ENCODE results near the gene DGKH.

Gene DGKH

GRCh38 chr13:42022796-42023493 is 25.5 kb upstream of the DGKH start:
- H3K9me3 ChIP-seq (ENCODE audit: severe bottlenecking): no peaks in the 10 kb centered on the region
- no peaks in the 10 kb centered on the region for H3K36me3 ChIP-seq
- H3K27ac ChIP-seq: no peak overlapping the region
- TF ChIP-seq CTCF (IDR thresholded peaks at IDR 0.05; ENCODE audit: low read depth, low read length): no peak
- H3K4me3 ChIP-seq (ENCODE audit: low read depth, low read length): no peak overlapping the region
- H3K27me3 ChIP-seq (ENCODE audit: insufficient read depth, low read depth, severe bottlenecking): no peaks in the 10 kb centered on the region
- DNase-seq: no peak

- H3K27me3 ChIP-seq (ENCODE audit: insufficient read depth, low read depth, severe bottlenecking): no peaks in the 10 kb centered on the region
- H3K27ac ChIP-seq: no peak overlapping the region
- H3K4me3 ChIP-seq (ENCODE audit: low read depth, low read length): no peak overlapping the region
- H3K36me3 ChIP-seq: no peaks in the 10 kb centered on the region
- no peaks in the 10 kb centered on the region for H3K9me3 ChIP-seq (ENCODE audit: severe bottlenecking)
- TF ChIP-seq CTCF (IDR thresholded peaks at IDR 0.05; ENCODE audit: low read depth, low read length): no peak
- DNase-seq: no peak
These were observed 21.2 kb upstream of the DGKH start for GRCh38 chr13:42027286-42027685.

- no peak for DNase-seq
- Histone ChIP-seq H3K27me3 (ENCODE audit: insufficient read depth, low read depth, severe bottlenecking) (no peaks in the 10 kb centered on the region), H3K36me3 (no peaks in the 10 kb centered on the region), H3K4me3 (ENCODE audit: low read depth, low read length) (no peak overlapping the region), H3K9me3 (ENCODE audit: severe bottlenecking) (no peaks in the 10 kb centered on the region), H3K27ac (no peak overlapping the region)
- no peak for TF ChIP-seq CTCF (IDR thresholded peaks at IDR 0.05; ENCODE audit: low read depth, low read length)
These were observed 20.2 kb upstream of the DGKH start for GRCh38 chr13:42028113-42028799.

- TF ChIP-seq CTCF (IDR thresholded peaks at IDR 0.05; ENCODE audit: low read depth, low read length): no peak
- no peak overlapping the region for H3K27ac ChIP-seq
- no peaks in the 10 kb centered on the region for H3K36me3 ChIP-seq
- no peak for DNase-seq
- no peaks in the 10 kb centered on the region for H3K27me3 ChIP-seq (ENCODE audit: insufficient read depth, low read depth, severe bottlenecking)
- no peaks in the 10 kb centered on the region for H3K9me3 ChIP-seq (ENCODE audit: severe bottlenecking)
- no peak overlapping the region for H3K4me3 ChIP-seq (ENCODE audit: low read depth, low read length)
These were observed 12.4 kb upstream of the DGKH start for GRCh38 chr13:42035905-42036521.

GRCh38 chr13:42036711-42037110 is 11.7 kb upstream of the DGKH start:
- Histone ChIP-seq H3K9me3 (ENCODE audit: severe bottlenecking) (no peaks in the 10 kb centered on the region), H3K27ac (no peak overlapping the region), H3K27me3 (ENCODE audit: insufficient read depth, low read depth, severe bottlenecking) (no peaks in the 10 kb centered on the region), H3K36me3 (no peaks in the 10 kb centered on the region), H3K4me3 (ENCODE audit: low read depth, low read length) (no peak overlapping the region)
- no peak for TF ChIP-seq CTCF (IDR thresholded peaks at IDR 0.05; ENCODE audit: low read depth, low read length)
- no peak for DNase-seq
